Cardiac muscle cell (in vitro differentiated cells and primary cell): Measurements from ENCODE around the gene CES4A. TPM values are rescaled to one million over a fixed set of nuclear protein-coding genes. Genes with fewer than 3 reads are reported as not detected.

ENCODE experiments used
- DNase-seq, 2 donors: peaks; one replicate each; pipeline versions ENCODE4 v3.0.0 to v3.0.0-alpha.2; 2010 to 2017; ENCODE audit warnings: low read depth in 1 of 2, low spot score in 1 of 2
- H3K27ac ChIP-seq: fragments of 200-600 bp; sonication (generic); 2 replicates; pipeline ENCODE4 v1.5.1; 2016
- H3K27me3 ChIP-seq: fragments of 200-600 bp; sonication (generic); 2 replicates; pipeline ENCODE4 v1.6.0; 2016; ENCODE audit warnings: control low read depth
- H3K36me3 ChIP-seq: fragments of 200-600 bp; sonication (generic); 2 replicates; pipeline ENCODE4 v1.5.1; 2016; ENCODE audit warnings: control low read depth
- H3K4me1 ChIP-seq: fragments of 200-600 bp; sonication (generic); 2 replicates; pipeline ENCODE4 v1.8.1; 2017; ENCODE audit warnings: low read depth, mild to moderate bottlenecking, mixed run types
- H3K4me3 ChIP-seq: fragments of 200-600 bp; sonication (generic); 2 replicates; pipeline ENCODE4 v1.5.1; 2016; ENCODE audit warnings: mild to moderate bottlenecking
- H3K9me3 ChIP-seq: fragments of 200-600 bp; sonication (generic); 2 replicates; pipeline ENCODE4 v1.5.1; 2017; ENCODE audit warnings: low read depth, mild to moderate bottlenecking, control low read depth
- polyA plus RNA-seq: library from polyadenylated mRNA; unstranded; fragments of >200 nt; fragmentation: Nextera tagmentation; extraction: Ambion mirVana; gene quantifications from 2 replicates; pipeline ENCODE4 v1.2.1, GENCODE V29; 2016
- total RNA-seq: library from RNA; depleted of rRNA; stranded (reverse); fragments of >200 nt; gene quantifications from 2 replicates; pipeline ENCODE4 v1.2.3, GENCODE V29; 2016
- TF ChIP-seq, protein P1 (sequence below): IDR thresholded peaks from 2 replicates; pipeline ENCODE4 v1.5.1; 2012; ENCODE audit warnings: low read depth, mild to moderate bottlenecking, low read length

Gene CES4A
- total and polyA plus RNA-seq, 2 experiments from 2014 or later: 14.7 to 15.7 TPM

DNA sequence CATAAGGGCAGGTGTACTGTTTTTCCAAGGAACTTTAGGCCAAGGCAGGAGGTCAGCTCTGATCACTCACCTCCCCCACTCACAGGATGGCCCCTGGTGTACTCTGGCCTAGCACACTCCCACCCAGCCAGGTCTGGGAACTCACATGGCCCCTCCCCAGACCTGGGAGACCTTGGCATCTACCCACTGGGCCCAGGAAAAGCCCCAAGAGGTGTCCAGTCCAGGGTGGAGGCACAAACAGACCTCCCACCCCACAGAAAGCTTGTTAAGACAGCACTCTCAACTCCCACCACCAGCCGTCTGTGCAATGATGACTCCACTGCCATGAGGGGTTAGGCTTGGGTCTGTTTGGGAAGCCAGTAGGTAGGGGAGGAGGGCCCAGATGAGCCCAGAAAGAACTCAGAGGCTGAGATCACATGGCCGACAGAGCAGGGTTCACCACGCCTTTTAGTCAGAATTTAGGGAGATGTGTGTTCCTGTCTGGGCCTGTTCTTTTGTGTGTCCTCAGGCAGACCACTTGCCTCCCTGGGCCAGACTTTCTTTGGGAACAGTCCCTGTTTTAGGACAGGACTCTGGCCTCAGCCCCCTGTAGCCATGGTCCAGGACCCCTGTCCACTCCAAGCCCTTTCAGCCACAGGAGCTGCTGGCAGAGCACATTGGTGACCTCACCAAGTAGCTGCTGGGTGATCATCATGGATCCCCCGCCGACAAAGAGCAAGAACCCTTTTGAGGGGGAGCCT lies 28.5 kb downstream of the CES4A start:
- no peak overlapping the region for H3K4me3 ChIP-seq
- no peaks in the 10 kb centered on the region for H3K36me3 ChIP-seq
- DNase-seq: no peak
- H3K27me3 ChIP-seq: peaks cover 3% of the 10 kb centered on the region
- TF ChIP-seq, protein P1, sequence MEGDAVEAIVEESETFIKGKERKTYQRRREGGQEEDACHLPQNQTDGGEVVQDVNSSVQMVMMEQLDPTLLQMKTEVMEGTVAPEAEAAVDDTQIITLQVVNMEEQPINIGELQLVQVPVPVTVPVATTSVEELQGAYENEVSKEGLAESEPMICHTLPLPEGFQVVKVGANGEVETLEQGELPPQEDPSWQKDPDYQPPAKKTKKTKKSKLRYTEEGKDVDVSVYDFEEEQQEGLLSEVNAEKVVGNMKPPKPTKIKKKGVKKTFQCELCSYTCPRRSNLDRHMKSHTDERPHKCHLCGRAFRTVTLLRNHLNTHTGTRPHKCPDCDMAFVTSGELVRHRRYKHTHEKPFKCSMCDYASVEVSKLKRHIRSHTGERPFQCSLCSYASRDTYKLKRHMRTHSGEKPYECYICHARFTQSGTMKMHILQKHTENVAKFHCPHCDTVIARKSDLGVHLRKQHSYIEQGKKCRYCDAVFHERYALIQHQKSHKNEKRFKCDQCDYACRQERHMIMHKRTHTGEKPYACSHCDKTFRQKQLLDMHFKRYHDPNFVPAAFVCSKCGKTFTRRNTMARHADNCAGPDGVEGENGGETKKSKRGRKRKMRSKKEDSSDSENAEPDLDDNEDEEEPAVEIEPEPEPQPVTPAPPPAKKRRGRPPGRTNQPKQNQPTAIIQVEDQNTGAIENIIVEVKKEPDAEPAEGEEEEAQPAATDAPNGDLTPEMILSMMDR: no peak
- no peaks in the 10 kb centered on the region for H3K9me3 ChIP-seq
- H3K4me1 ChIP-seq: no peaks in the 10 kb centered on the region
- H3K27ac ChIP-seq: no peak overlapping the region

DNA sequence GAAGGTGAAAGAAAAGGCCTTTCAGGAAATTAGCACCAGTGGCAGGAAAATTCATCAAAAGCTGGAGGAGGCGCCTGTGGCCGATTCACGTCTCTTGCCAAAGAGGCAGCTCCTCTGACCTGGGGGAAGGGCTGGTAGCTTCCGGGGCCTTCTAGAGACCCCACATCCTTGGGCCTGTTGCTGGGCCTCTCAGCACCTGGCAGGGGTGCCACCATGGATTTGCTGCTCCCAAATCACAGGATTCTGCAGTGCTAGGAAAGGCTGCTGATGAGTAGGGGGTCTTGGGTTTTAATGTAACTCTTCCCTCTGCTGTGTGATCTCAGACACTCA lies 29.0 kb downstream of the CES4A start:
- no peak for DNase-seq
- H3K4me3 ChIP-seq: no peak overlapping the region
- no peaks in the 10 kb centered on the region for H3K36me3 ChIP-seq
- no peaks in the 10 kb centered on the region for H3K4me1 ChIP-seq
- no peaks in the 10 kb centered on the region for H3K9me3 ChIP-seq
- H3K27ac ChIP-seq: no peak overlapping the region
- H3K27me3 ChIP-seq: peaks cover 3% of the 10 kb centered on the region
- TF ChIP-seq, protein P1: no peak

DNA sequence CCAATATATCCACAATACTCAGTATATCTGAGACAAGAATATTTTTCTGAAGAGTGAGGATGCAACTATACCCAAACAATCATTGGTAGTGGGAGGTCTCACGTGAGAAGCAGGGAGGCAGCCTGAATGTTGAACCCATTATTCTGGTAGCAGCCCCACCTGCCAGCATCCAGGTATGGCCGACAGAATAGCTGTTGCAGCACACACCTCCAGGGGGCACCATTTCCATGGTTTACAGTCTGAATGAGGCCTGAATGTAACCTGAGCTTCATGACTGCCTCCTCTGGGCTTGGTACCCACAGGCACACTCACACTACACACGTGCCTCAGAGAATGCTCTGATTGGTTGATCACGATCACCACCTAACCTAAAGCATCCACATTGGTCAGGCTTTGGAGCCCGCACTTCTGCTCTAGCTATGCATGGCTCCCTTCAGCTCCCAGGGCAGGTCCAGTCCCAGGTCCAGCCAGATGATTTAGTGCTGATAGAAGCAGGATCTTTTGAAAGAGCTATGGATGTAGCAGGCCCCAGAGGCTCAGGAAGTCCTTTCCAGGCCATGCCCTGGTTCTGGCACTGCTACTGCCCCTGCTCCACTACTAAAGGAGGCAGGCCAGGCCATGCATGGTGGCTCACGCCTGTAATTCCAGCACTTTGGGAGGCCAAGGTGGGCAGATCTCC lies 29.6 kb downstream of the CES4A start:
- Histone ChIP-seq H3K4me1 (peaks cover 5% of the 10 kb centered on the region), H3K4me3 (no peak overlapping the region), H3K9me3 (no peaks in the 10 kb centered on the region), H3K36me3 (no peaks in the 10 kb centered on the region), H3K27me3 (peaks cover 3% of the 10 kb centered on the region), H3K27ac (no peak overlapping the region)
- peak; percentile 90 to 93 for DNase-seq
- TF ChIP-seq, protein P1: peak; percentile 70

DNA sequence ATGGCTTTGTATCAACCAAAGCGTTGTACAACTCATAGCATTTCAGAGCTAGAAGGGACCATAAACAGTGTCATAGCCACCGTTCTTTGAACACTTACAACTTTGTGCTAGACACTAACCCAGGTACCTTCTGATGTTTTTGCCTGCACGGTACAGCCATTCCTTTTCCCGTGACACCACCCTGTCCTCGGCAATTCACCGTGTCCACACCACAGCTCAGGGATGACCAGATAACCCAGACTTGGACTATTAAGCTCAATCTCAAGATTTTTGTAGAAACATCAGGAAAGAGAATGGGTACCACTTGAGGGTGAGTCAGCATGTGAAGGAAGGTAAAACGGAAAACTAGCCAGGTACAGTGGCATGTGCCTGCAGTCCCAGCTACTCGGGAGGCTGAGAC lies 30.8 kb downstream of the CES4A start:
- H3K27me3 ChIP-seq: no peaks in the 10 kb centered on the region
- H3K4me3 ChIP-seq: no peak overlapping the region
- TF ChIP-seq, protein P1: no peak
- no peaks in the 10 kb centered on the region for H3K9me3 ChIP-seq
- no peak for DNase-seq
- H3K27ac ChIP-seq: no peak overlapping the region
- H3K4me1 ChIP-seq: peaks cover 6% of the 10 kb centered on the region
- H3K36me3 ChIP-seq: no peaks in the 10 kb centered on the region

DNA sequence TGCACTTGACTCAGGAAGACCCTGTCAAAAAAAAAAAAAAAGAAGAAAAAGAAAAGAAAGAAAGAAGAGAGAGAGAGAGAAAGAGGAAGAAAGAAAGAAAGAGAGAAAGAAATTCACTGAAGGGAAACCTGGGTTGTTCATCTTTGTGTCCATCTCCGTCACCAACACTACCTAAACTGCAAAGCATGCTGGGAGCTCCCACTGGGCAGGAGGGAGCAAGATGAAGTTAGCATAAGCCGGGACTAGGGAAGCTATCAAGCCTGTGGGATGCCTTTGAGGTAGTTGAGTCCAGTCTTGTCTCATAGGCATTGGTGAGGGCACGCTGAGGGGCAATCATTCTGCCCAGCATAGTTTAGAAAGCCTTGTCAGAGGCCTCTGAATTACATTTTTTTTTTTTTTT lies 32.9 kb downstream of the CES4A start:
- H3K4me3 ChIP-seq: no peak overlapping the region
- H3K27ac ChIP-seq: no peak overlapping the region
- H3K9me3 ChIP-seq: no peaks in the 10 kb centered on the region
- H3K4me1 ChIP-seq: peaks cover 11% of the 10 kb centered on the region
- no peak for DNase-seq
- TF ChIP-seq, protein P1: no peak
- no peaks in the 10 kb centered on the region for H3K36me3 ChIP-seq
- no peaks in the 10 kb centered on the region for H3K27me3 ChIP-seq
